H54 (cell line): ENCODE results near the gene LDLR.
"Not testable (repeated sequence)": the region's sequence is repeated elsewhere in the genome, so short reads cannot be mapped to it uniquely, and the experiment has no call there.

Experiments
- DNase-seq: peaks from one replicate; pipeline ENCODE4 v3.0.0; 2011; ENCODE audit warnings: low spot score, mixed read lengths; ENCODE audit not compliant: insufficient read length
- FAIRE-seq: peaks from 3 replicates; lab custom pipeline; 2011; peaks lifted over from hg19 to GRCh38; lab: Jason Lieb, UNC
- POLR2A ChIP-seq: IDR thresholded peaks from 2 replicates; pipeline ENCODE4 v1.6.1; 2011; ENCODE audit warnings: low read depth, mild to moderate bottlenecking, low read length

Gene LDLR

GRCh38 chr19:11148001-11148400 lies 58.7 kb downstream of the LDLR start:
- no peak for FAIRE-seq
- TF ChIP-seq POLR2A = no peak
- DNase-seq = no peak

- FAIRE-seq (no peak), DNase-seq (no peak)
- no peak for TF ChIP-seq POLR2A
Observed at GRCh38 chr19:11151181-11151580, 61.9 kb downstream of the LDLR start.

GRCh38 chr19:11152318-11153062 lies 63.2 kb downstream of the LDLR start:
- FAIRE-seq = no peak
- TF ChIP-seq POLR2A = no peak

GRCh38 chr19:11154683-11155047 lies 65.4 kb downstream of the LDLR start:
- TF ChIP-seq POLR2A = no peak
- DNase-seq (no peak), FAIRE-seq (no peak)

More at GRCh38 chr19:11152318-11153062, 63.2 kb downstream of the LDLR start:
- DNase-seq = peak; percentile 44

- peak; percentile 96 for DNase-seq
- TF ChIP-seq POLR2A = peak; percentile 90
- peak; percentile 89 for FAIRE-seq
Observed at GRCh38 chr19:11155373-11156120, 66.3 kb downstream of the LDLR start, which contains the start of gene SPC24. Gene SPC24, minus strand, starts transcription at chr19:11155782. Its CDS starts 6 bp downstream, at chr19:11155776.

- TF ChIP-seq POLR2A = no peak
- FAIRE-seq = no peak
- DNase-seq = no peak
Observed at GRCh38 chr19:11159598-11160439, 70.6 kb downstream of the LDLR start.

GRCh38 chr19:11160440-11160768 lies 71.1 kb downstream of the LDLR start:
- FAIRE-seq, DNase-seq: not testable (repeated sequence)

GRCh38 chr19:11164296-11164695 lies 75.0 kb downstream of the LDLR start:
- DNase-seq (no peak), FAIRE-seq (no peak)
- no peak for TF ChIP-seq POLR2A

- no peak for DNase-seq
- no peak for TF ChIP-seq POLR2A
- FAIRE-seq = no peak
Observed at GRCh38 chr19:11164879-11165406, 75.7 kb downstream of the LDLR start.

GRCh38 chr19:11165486-11166030 lies 76.3 kb downstream of the LDLR start:
- TF ChIP-seq POLR2A = no peak
- FAIRE-seq = no peak
- DNase-seq = no peak

GRCh38 chr19:11166281-11167142 lies 77.2 kb downstream of the LDLR start:
- FAIRE-seq = no peak
- no peak for DNase-seq
- no peak for TF ChIP-seq POLR2A

GRCh38 chr19:11168568-11168967 lies 79.3 kb downstream of the LDLR start:
- peak; percentile 90 for DNase-seq
- TF ChIP-seq POLR2A = no peak
- peak; percentile 84 for FAIRE-seq
